Prostate gland (tissue), 2 donors: ENCODE data around the gene FAM180A. TPM values are rescaled to one million over a fixed set of nuclear protein-coding genes. Genes with fewer than 3 reads are reported as not detected.
"Not testable (repeated sequence)": the region's sequence is repeated elsewhere in the genome, so short reads cannot be mapped to it uniquely, and the experiment has no call there.

Experiments
- DNase-seq: peaks from one replicate; pipeline ENCODE4 v3.0.0-alpha.2; 2019; ENCODE audit warnings: low spot score
- H3K27ac ChIP-seq, 2 donors: fragments of 200-600 bp; sonication (generic); 2 replicates each; pipeline ENCODE4 v1.5.1; 2017 to 2019
- H3K27me3 ChIP-seq: fragments of 200-600 bp; sonication (generic); replicated peaks from 2 replicates; pipeline ENCODE4 v1.5.1; 2019; ENCODE audit not compliant: insufficient read depth
- H3K36me3 ChIP-seq, 2 donors: fragments of 200-600 bp; sonication (generic); 1 replicate in 1 of 2; 2 replicates in 1 of 2; pipeline versions ENCODE4 v1.5.1 to v1.8.1; 2017 to 2019
- H3K4me1 ChIP-seq: fragments of 200-600 bp; sonication (generic); replicated peaks from 2 replicates; pipeline ENCODE4 v1.5.1; 2019
- H3K4me3 ChIP-seq, 2 donors: fragments of 200-600 bp; sonication (generic); 2 replicates each; pipeline ENCODE4 v1.5.1; 2017 to 2019
- H3K9me3 ChIP-seq: fragments of 200-600 bp; sonication (generic); 2 replicates; pipeline ENCODE4 v1.5.1; 2017
- POLR2A ChIP-seq: fragments of 450-650 bp; IDR thresholded peaks from one replicate; pipeline ENCODE4 v1.6.1; 2016; ENCODE audit warnings: antibody characterized with exemption, mild to moderate bottlenecking
- POLR2AphosphoS5 ChIP-seq: sonication (generic); formaldehyde crosslinking; IDR thresholded peaks from one replicate; pipeline ENCODE4 v1.6.1; 2017; ENCODE audit warnings: antibody characterized with exemption
- WGBS: methylation state at CpG from one replicate; pipeline ENCODE4 v1.1.5; 2018; 5-methylcytosine and 5-hydroxymethylcytosine counted together
- intact Hi-C: fragments of 100-400 bp; cut with DNase I; formaldehyde crosslinking; loops from one replicate; pipeline ENCODE4 v1.14.2; 2022
- total RNA-seq, 2 donors: library from RNA; depleted of rRNA; stranded (reverse); fragments of >200 nt; gene quantifications; one replicate each; pipeline ENCODE4 v1.1.0, GENCODE V29; 2016
- TF ChIP-seq, protein P1 (sequence below), 4 experiments: fragments of 200-600 bp in 2 of 4; fragments of 450-650 bp in 2 of 4; sonication (generic) in 2 of 4; IDR thresholded peaks; 1 replicate in 3 of 4; 2 replicates in 1 of 4; pipeline ENCODE4 v1.5.1; 2016 to 2019; ENCODE audit warnings: antibody characterized with exemption in 4 of 4, mild to moderate bottlenecking in 2 of 4, moderate library complexity in 2 of 4

The FAM180A gene
- total RNA-seq, 2 donors from 2014 or later: 0.77 to 6.9 TPM

GRCh38 chr7:135704698-135705097 is 43.9 kb downstream of the FAM180A start:
- WGBS: 58% methylated on average over 5 of the region's 5 CpGs
- Histone ChIP-seq H3K27ac (no peak overlapping the region), H3K36me3 (no peaks in the 10 kb centered on the region), H3K27me3 (no peaks in the 10 kb centered on the region), H3K9me3 (no peaks in the 10 kb centered on the region), H3K4me3 (no peak overlapping the region), H3K4me1 (no peaks in the 10 kb centered on the region)
- DNase-seq: no peak
- intact Hi-C loops: no loop called here
- TF ChIP-seq POLR2A (no peak), POLR2AphosphoS5 (no peak)
- TF ChIP-seq, protein P1, sequence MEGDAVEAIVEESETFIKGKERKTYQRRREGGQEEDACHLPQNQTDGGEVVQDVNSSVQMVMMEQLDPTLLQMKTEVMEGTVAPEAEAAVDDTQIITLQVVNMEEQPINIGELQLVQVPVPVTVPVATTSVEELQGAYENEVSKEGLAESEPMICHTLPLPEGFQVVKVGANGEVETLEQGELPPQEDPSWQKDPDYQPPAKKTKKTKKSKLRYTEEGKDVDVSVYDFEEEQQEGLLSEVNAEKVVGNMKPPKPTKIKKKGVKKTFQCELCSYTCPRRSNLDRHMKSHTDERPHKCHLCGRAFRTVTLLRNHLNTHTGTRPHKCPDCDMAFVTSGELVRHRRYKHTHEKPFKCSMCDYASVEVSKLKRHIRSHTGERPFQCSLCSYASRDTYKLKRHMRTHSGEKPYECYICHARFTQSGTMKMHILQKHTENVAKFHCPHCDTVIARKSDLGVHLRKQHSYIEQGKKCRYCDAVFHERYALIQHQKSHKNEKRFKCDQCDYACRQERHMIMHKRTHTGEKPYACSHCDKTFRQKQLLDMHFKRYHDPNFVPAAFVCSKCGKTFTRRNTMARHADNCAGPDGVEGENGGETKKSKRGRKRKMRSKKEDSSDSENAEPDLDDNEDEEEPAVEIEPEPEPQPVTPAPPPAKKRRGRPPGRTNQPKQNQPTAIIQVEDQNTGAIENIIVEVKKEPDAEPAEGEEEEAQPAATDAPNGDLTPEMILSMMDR (IDR thresholded peaks at IDR 0.05): no peak

DNA sequence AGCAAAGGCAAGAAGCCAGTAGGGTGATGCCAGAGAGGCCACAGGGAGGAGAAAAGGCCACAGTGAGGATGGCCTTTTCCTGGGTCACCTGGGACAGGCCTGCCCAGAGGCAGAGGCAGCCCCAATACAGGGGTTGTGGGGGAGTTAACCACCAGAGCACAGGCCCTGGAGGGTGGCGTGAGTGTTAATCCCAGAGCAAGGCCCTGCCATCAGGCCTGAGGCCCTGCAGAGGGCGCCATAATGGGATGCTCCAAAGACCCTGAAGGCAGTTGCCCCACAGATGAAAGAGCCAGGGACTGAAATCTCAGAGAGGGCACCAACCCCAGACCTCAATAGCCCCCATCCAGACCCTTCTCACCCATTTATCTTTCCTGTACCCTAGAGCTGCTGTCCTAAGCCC is 44.5 kb downstream of the FAM180A start:
- H3K36me3 ChIP-seq: no peaks in the 10 kb centered on the region
- no peak overlapping the region for H3K27ac ChIP-seq
- H3K9me3 ChIP-seq: no peaks in the 10 kb centered on the region
- H3K4me1 ChIP-seq: no peaks in the 10 kb centered on the region
- TF ChIP-seq POLR2AphosphoS5: no peak
- TF ChIP-seq POLR2A: no peak
- TF ChIP-seq, protein P1 (IDR thresholded peaks at IDR 0.05): no peak
- H3K4me3 ChIP-seq: no peak overlapping the region
- DNase-seq: no peak
- intact Hi-C loops: no loop called here
- 51% methylated on average over 2 of the region's 2 CpGs for WGBS
- H3K27me3 ChIP-seq: no peaks in the 10 kb centered on the region

GRCh38 chr7:135697276-135698049 is 51.1 kb downstream of the FAM180A start:
- H3K27me3 ChIP-seq: no peaks in the 10 kb centered on the region
- DNase-seq: no peak
- H3K36me3 ChIP-seq: no peaks in the 10 kb centered on the region
- no peak for TF ChIP-seq POLR2A
- no peak for TF ChIP-seq POLR2AphosphoS5
- TF ChIP-seq, protein P1 (IDR thresholded peaks at IDR 0.05): no peak
- intact Hi-C loops: no loop called here
- H3K27ac ChIP-seq: peak overlapping the region in 1 of 2 donors; percentile 14
- no peaks in the 10 kb centered on the region for H3K4me1 ChIP-seq
- 23% methylated on average over 8 of the region's 8 CpGs for WGBS
- no peak overlapping the region for H3K4me3 ChIP-seq
- no peaks in the 10 kb centered on the region for H3K9me3 ChIP-seq

- no peak for DNase-seq
- TF ChIP-seq POLR2A: no peak
- TF ChIP-seq, protein P1 (IDR thresholded peaks at IDR 0.05): no peak
- no peak for TF ChIP-seq POLR2AphosphoS5
- Histone ChIP-seq H3K4me3 (no peak overlapping the region), H3K9me3 (no peaks in the 10 kb centered on the region), H3K4me1 (no peaks in the 10 kb centered on the region), H3K36me3 (no peaks in the 10 kb centered on the region), H3K27me3 (no peaks in the 10 kb centered on the region), H3K27ac (no peak overlapping the region)
- intact Hi-C loops: no loop called here
- 98% methylated on average over 4 of the region's 4 CpGs for WGBS
Observed at GRCh38 chr7:135693558-135693957, 55.1 kb downstream of the FAM180A start.

- WGBS: 93% methylated on average over 7 of the region's 7 CpGs
- H3K27me3 ChIP-seq, H3K4me3 ChIP-seq, H3K36me3 ChIP-seq, intact Hi-C loops, H3K4me1 ChIP-seq, H3K27ac ChIP-seq, H3K9me3 ChIP-seq, DNase-seq: not testable (repeated sequence)
Observed at GRCh38 chr7:135692606-135693005, 56.0 kb downstream of the FAM180A start.
